GM19438 (cell line): ENCODE data around the gene OR6X1.
A peak's percentile ranks its signal among the peaks of the same experiment; 100 is the strongest.

Source experiments
- ATAC-seq: cut with Tn5 transposase; IDR thresholded peaks from one replicate; pipeline ENCODE4 v1.9.1; 2021; ENCODE audit warnings: low read depth; ENCODE audit not compliant: unreplicated experiment

OR6X1 gene, protein sequence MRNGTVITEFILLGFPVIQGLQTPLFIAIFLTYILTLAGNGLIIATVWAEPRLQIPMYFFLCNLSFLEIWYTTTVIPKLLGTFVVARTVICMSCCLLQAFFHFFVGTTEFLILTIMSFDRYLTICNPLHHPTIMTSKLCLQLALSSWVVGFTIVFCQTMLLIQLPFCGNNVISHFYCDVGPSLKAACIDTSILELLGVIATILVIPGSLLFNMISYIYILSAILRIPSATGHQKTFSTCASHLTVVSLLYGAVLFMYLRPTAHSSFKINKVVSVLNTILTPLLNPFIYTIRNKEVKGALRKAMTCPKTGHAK

DNA sequence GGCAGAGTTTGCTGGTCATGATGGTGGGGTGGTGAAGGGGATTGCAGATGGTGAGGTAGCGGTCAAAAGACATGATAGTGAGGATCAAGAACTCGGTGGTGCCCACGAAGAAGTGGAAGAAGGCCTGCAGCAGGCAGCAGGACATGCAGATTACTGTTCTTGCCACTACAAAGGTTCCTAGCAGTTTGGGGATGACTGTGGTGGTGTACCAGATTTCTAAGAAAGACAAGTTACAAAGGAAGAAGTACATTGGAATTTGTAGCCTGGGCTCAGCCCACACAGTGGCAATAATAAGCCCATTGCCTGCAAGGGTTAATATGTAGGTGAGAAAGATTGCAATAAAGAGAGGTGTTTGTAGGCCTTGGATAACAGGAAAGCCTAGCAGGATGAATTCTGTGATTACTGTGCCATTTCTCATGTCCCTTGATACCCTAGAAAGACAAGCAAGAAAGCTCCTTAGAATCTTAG is at the start of gene OR6X1:
Gene OR6X1, minus strand, starts transcription at position 418 of the 468 bp plus-strand sequence. Its CDS starts 0 bp downstream, at position 418.
- no peak for ATAC-seq

DNA sequence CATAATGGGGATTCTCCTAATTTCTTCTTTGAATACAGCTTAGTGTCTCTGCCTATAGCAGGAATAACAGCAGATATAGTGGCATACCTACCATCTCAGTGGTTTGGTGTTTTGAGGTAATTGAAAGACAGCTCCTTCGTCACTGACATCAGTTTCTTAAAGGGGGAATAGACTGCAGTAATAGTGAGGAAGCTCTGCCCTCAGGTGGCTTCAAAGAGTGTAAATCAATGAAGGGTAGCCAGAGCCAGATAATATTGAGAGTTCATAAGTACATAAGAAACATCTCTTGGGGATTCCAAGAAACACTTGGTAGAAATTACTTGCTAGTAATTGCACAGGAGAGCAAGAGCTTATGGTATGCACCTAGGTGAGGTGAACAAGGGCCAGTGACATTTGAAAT is 47.4 kb upstream of the OR6X1 start:
- no peak for ATAC-seq

DNA sequence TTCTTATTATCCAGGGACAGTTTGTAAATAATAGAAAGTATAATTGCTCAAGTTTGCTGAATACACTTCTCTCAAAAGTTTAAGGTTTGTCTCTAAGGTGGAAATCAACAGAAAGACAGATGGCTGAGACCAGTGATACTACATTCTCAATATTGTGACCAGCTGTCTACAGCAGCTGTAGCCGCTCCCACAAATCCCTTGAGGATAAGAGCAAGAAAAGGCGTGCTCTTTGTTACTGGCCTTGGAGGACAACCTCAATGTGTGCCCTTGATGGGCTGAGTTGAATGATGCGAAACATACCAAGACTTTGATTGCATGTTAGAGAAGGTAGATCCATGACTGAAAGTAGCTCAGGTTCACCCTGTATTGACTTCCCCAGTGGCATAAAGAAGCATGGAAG is 45.7 kb upstream of the OR6X1 start:
- no peak for ATAC-seq

DNA sequence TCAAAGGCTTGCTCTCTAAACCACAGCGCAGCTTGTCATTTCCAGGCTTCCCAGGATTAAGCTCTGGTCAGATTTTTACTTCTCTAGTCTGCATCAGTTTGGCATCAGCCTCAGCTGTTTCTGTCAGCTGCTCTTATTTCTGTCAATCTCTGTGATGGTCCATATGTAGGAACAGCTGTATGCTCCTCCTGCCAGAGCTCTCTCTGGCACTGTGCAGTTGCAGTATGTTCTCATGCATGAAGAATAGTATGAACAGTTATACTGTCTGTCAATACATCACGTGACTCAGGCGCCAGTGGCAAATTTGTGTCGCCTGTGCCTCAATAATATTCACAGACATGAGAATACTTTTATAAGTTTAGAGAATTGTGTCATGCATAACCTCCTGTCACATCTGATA is 45.1 kb upstream of the OR6X1 start:
- no peak for ATAC-seq

DNA sequence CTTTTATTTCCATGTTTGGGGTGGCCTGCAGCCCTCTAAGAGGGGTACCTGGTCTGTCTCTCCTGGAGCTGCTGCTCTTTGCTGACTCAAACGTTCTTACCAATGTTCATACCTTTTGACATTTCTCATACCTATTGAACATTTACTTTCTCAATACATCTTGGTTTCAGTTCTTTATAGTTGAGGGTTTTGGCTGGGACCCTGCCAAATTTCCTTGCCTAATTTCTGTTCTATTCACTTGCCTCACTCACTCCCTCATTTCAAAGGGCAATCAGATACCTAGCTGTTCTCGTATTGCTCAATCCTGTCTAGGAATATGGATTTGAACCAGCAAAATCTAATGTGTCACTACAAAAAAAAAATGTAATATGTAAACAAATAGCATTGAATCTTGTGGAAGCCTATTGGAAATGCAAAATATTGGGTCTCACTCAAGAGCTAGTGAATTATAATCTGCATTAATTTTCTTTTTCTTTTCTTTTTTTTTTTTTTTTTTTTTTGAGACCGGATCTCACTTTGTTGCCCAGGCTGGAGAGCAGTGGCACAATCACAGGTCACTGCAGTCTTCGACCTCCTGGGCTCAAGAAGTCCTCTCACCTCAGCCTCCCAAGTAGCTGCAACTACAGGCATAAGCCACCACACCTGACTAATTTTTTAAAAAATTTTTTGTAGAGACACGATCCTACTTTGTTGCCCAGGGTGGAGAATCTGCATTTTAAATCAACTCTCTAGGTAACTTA is 44.4 kb upstream of the OR6X1 start:
- ATAC-seq: no peak

DNA sequence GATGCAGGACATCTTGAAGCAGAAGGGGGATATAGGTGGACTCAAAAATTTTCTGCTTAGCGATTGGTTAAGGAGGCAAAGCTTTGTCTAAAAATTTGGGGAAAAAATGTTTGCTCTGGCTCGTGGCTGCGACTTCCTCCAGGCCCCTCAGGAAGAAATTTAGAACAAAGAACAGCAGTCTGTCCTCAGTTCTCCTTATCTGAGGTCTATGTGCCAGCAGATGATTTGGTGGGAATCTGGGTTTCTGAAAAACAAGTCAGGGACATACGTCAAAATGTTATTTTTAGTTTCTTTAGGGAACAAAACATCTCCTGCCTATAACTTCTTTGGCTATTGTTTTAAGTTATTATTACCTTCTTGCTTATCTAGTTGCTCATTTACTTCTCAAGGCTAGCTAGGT is 43.8 kb upstream of the OR6X1 start:
- ATAC-seq: no peak

DNA sequence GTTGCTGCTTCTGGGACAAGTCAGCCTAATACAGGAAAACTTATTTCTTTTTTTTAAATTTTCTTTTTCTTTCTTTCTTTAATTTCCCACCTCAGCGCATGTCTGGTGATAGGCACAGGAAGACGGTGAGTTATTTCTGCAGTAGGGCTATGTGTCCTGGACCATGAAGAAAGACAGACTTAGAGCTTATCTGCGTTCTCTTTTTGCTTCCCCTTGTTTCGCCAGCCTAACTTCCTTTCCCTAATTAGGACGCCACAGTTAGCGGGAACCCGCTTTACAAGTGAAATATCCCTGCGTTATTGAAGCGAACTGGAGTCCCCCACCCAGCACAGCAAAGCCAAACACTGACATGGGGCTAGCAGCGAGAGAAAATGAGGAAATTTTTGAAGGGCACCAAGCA is 43.2 kb upstream of the OR6X1 start:
- no peak for ATAC-seq

DNA sequence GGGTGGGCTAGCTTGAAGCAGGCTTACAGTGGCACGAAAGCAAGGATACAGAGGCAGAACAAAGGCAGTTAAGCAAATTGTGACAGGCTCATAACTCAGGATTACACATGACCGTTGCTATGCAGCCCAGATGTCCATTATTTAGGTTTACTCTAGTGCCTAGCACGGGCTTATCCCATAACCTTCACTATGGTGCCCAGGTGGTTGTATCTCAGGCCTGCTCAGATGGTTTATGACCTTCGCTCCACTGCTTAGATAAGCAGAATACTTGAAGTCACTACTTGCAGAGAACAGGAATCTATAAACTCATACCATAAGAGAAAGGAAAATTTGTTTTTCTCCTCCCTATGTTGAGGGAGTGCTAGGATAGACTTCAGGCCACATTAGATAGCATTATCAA is 42.8 kb upstream of the OR6X1 start:
- no peak for ATAC-seq

DNA sequence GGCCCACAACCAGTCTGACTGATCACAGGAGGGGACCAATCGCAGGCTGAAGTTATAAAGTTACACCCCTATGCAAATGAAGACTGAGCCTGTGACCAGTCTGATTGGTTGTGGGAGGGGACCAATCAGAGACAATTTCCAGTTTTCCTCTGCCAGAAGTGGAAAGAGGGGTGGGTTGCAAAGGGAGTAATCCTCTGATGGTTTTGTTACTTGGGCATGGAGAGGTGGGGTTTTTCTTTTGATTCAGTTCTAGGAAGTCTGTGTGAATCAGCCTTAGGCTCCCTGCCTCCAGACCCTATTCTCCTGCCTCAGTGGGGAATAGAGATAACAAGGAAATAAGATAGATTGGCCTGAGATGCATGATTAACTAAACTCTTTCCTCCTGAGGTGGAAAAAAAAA is 41.9 kb upstream of the OR6X1 start:
- ATAC-seq: no peak

DNA sequence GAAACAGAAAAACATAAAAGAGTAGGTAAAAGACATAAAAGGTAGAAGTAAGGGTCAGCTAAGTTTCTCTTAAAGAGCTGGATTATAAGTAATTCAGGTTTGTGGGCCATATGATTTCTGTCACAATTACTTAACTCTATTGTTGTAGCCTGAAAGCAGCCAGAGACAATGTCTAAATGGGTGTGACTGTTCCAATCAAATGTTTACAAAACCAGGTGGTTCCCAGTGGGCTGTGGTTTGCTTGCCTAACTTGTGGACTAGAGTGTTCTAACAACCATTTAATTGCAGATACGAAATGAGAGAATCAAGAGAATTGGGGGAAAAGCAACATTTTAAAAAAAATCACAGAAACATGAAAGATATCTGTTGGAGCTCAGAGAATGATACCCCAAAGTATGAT is 29.2 kb upstream of the OR6X1 start:
- ATAC-seq: no peak

DNA sequence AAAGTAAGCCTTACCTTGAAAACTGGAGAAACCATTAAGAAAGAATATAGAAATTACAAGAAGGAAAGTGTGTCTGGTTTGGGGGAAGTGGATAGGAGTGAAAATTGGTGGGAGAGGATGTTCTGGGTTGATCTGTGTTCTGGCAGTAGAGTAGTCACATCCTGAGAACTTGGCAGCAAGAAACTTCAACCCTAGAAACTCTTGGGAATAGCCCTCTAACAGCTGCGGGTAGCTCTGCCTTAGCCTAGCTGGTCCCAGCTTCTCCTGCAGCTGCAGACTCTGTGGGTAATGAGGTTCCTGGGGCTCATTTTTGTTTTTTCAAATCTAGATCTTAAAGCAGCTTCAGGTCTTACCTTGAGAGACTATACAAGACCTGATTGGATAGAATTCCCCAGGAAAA is 24.2 kb upstream of the OR6X1 start:
- ATAC-seq: no peak

DNA sequence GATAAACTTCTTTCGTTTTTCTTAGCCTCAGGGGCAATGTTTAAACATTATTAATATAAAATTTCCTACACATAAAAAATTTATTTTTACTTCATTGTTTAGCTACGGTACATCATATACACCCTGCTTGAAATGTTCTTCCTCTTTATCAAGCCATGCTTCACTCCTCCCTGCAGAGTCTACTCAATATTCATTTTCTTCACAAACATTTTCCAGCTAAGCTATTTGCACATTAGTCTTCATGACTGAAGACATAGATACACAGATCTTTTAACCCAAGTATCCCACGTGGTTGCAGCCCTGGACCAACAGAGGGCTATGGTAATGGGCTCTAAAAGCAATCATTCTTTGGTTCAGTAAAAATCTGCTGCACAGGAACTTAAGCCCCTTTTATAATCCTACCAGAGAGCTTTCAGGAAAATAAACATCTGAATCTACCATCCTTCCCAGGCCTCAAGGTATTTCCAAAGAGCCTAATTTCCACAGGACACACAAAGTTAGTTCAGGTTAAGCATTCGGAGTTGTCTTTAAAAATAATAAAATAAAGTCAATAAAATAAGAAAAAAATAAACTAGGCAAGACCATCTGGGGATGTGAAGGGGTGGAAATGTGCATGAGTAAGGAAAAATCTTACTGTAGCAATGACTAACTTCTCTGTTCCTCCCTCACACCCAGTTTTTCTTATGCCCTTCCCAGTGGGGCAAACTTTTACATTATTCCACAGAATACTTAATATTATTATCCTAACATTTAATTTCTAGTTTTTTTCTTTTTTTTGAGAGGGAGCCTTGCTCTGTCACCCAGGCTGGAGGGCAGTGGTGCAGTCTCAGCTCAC is 21.6 kb upstream of the OR6X1 start:
- ATAC-seq: no peak

DNA sequence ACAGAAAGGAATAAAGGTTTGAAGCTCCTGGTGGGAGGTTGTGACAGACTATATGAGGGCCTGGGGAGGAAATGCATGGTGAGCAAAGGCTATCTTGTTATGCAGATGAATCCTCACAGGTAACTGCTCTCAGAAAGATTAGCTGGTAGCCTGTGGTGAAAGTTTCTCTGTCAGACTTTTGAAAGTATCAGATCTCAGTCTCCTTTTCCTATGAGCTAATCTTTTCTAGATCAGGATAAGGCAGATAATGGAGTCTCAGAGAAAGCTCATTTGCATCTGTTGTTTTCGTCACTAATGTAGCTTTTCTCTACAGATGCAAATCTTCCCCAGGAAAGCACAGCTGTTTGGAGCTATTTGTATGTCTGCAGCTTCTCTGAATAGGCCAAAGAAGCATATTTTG is 21.0 kb upstream of the OR6X1 start:
- no peak for ATAC-seq

DNA sequence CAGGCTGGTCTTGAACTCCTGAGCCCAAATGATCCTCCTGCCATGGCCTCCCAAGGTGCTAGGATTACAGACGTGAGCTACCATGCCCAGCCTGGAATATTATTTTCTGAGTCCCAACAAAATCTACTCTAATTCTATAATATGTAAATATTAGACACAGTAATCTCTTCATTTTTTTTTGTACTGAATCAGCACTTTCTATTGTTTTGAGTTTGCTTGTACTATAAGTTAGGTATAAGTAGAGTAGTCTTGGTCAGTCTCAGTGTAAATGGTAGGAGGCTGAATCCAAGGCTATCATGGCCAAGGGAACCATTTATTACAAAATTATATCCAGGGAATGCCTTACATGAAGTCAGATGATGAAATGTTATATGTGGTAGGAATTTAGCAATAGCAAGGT is 19.6 kb upstream of the OR6X1 start:
- no peak for ATAC-seq

DNA sequence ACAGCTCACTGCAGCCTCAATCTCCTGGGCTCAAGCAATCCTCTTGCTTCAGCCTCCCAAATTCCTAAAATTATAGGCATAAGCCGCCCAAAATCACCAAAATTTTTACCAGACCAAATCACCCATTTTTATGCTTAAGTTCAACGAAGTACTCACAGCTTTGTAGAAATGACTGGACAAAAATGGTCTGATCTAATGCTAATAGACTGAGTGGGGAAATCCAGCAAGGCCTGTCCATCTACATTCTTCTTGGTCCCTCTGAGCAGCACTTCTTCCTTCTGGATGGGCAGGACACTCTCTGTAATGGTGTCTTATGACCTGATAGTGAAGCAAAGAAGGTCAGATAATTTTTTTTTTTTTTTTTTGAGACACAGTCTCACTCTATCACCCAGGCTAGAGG is 18.7 kb upstream of the OR6X1 start:
- no peak for ATAC-seq

DNA sequence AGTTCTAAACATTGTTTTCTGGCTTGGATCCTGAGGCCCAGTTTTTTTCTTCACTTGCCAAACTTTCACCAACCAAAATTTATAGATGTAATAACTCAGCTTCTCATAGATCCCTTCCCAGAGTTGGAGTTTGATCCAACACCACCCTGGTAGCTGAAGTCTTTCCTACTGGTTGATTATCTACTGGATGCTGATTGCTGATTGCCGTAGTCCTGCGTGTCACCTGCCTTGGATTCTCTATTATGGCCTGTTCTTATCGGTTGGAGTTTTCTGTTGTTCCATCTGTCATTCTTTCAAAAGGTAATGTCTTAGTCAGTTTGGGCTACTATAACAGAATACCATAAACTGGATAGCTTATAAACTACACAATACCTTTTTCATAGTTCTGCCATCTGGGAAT is 17.3 kb upstream of the OR6X1 start:
- ATAC-seq: no peak

DNA sequence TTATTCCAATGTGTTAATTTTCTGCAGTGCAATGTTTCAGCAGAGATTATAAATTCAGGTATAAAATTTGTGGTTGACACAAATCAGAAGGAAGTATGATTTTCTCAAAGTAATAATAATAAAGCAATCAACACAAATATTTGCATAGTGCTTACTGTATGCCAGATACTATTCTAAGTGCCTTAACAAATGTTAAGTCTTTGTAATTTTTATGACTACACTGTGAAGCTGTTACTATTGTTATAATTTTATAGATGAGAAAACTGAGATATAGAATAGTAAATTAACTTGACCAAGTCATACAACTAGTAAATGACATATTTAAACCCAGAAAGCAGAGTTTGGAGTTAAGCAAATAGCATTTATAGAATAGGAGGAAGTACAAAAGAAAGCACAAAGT is 16.4 kb upstream of the OR6X1 start:
- no peak for ATAC-seq

DNA sequence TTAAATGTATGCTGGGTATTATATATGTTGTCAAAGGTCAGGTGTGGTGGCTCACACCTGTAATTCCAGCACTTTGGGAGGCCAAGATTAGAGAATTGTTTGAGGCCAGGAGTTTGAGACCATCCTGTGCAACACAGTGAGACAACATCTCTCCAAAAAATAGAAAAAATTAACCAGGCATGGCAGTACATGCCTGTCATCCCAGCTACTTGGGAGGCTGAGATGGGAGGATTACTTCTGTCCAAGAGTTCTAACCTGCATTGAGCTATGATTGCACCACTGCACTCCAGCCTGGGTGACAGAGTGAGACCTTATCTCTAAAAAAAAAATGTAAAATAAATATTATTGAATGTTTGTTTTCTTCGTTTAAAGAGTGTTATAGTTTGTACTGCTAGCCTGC is 11.3 kb upstream of the OR6X1 start:
- no peak for ATAC-seq

DNA sequence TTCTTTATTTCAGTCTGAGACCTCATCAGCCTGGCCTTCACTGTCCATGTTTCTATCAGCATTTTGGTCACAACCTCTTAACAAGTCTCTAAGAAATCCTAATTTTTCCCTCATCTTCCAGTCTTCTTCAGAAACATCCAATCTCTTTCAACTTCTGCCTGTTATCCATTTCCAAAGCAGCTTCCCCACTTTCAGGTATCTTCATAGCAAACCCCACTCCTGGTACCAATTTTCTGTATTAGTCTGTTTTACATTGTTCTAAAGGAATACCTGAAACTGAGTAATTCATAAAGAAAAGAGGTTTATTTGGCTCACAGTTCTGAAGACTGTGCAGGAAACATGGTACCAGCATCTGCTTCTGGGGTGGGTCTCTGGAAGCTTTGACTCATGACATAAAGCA is 8.1 kb upstream of the OR6X1 start:
- no peak for ATAC-seq

DNA sequence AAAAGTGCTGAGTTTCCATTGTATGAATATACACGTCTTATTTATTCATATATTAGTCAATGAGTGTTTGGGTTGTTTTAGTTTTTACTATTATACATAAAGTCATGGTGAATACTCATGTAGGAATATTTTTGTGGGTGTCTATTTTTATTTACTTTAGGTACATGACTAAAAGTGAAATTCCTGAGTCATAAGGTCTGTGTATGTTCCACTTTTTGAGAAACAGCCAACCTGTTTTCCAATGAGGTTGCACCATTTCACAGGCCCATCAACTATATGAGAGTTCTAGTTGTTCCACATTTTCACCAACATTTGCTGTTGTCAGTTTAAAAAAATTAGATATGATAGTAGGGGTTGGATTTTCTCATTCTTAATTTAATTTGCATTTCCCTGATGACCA is 6.6 kb upstream of the OR6X1 start:
- peak; percentile 54 for ATAC-seq

DNA sequence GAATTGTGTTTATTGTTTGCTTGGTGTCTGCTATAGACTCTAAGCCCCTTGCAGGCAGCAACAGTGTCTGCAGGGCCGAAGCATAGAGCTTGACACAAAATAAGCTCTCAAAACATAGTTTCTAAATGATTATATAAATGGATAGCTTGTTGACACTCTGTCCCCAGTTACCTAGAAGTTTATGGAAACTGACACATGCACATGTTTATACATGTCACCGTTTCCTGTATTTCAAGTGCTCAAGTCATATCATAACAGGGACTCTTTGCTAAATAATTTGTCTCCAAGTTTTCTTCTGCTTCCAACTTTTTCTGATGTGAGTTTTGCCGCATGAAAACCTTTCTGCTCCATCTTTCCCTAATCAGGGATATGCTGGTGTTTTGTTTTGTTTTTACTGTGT is 3.7 kb upstream of the OR6X1 start:
- ATAC-seq: no peak
